GM06990 (cell line): ENCODE results near the gene PAX5.

Experiments used
- DNase-seq: peaks from one replicate; pipeline ENCODE4 v3.0.0-alpha.2; 2011; ENCODE audit not compliant: insufficient read length; ENCODE audit errors: extremely low read depth
- H3K27me3 ChIP-seq: replicated peaks from 2 replicates; pipeline ENCODE4 v1.6.0; 2011; ENCODE audit warnings: low read length; ENCODE audit not compliant: control insufficient read depth, insufficient read depth
- H3K36me3 ChIP-seq: 2 replicates; pipeline ENCODE4 v1.5.1; 2011; ENCODE audit warnings: low read length; ENCODE audit not compliant: control insufficient read depth, insufficient read depth
- H3K4me3 ChIP-seq: replicated peaks from 2 replicates; pipeline ENCODE4 v1.5.1; 2011; ENCODE audit warnings: low read depth, mild to moderate bottlenecking, control low read depth, low read length
- TF ChIP-seq, protein P1 (sequence below): IDR thresholded peaks from 2 replicates; pipeline ENCODE4 v1.5.1; 2011; ENCODE audit warnings: low read length, control low read depth, mild to moderate bottlenecking, inconsistent platforms; ENCODE audit not compliant: insufficient read depth, poor library complexity, severe bottlenecking

PAX5 gene

DNA sequence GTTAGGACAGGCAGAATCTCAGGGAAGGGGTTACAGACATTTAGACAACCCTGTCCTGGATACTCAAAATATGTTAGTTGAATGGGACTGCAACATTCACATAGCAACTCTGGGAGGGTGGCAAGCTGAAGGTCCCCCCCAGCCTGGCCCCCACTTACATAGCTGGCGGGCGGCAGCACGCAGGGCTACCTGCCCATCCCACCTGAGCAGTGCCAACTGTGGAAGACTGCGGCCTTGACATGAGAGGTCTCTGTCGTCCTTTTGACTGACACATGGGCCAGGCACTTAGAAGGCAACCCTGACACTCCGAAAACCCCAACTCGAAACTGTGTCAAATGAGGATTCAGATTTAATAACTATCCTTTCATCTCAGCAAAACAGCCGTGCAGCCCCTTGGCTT, 16.5 kb downstream of the PAX5 start:
- TF ChIP-seq, protein P1, sequence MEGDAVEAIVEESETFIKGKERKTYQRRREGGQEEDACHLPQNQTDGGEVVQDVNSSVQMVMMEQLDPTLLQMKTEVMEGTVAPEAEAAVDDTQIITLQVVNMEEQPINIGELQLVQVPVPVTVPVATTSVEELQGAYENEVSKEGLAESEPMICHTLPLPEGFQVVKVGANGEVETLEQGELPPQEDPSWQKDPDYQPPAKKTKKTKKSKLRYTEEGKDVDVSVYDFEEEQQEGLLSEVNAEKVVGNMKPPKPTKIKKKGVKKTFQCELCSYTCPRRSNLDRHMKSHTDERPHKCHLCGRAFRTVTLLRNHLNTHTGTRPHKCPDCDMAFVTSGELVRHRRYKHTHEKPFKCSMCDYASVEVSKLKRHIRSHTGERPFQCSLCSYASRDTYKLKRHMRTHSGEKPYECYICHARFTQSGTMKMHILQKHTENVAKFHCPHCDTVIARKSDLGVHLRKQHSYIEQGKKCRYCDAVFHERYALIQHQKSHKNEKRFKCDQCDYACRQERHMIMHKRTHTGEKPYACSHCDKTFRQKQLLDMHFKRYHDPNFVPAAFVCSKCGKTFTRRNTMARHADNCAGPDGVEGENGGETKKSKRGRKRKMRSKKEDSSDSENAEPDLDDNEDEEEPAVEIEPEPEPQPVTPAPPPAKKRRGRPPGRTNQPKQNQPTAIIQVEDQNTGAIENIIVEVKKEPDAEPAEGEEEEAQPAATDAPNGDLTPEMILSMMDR = no peak
- H3K27me3 ChIP-seq = no peaks in the 10 kb centered on the region

DNA sequence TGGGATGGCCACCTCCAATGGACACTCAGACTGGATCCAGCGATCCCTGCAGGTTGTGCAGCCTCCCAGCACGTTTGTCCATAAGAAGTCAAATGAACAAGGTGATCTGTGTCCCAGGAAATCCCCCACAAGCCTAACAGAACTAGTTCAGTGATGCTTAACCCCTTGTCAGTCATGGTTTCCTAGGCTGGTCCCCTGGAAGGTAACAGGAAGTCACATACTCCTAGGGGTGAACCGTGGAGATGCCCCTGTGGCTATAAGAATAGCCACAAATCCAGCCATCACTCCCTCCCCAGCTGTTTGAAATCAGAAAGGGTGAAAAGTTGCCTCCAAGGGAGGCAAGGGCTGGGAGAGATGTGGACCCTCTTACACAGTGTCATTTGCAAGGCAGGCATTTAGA, 22.5 kb downstream of the PAX5 start:
- TF ChIP-seq, protein P1 = no peak
- H3K4me3 ChIP-seq = peak overlapping the region; percentile 42
- peaks cover 32% of the 10 kb centered on the region for H3K36me3 ChIP-seq
- no peak for DNase-seq
- H3K27me3 ChIP-seq = no peaks in the 10 kb centered on the region

More for the DNA sequence above, 16.5 kb downstream of the PAX5 start:
- no peak for DNase-seq
- Histone ChIP-seq H3K4me3 (no peak overlapping the region), H3K36me3 (peaks cover 22% of the 10 kb centered on the region)

GRCh38 chr9:37010976-37011375, 23.1 kb downstream of the PAX5 start:
- H3K4me3 ChIP-seq = peak overlapping the region; percentile 42
- DNase-seq = no peak

DNA sequence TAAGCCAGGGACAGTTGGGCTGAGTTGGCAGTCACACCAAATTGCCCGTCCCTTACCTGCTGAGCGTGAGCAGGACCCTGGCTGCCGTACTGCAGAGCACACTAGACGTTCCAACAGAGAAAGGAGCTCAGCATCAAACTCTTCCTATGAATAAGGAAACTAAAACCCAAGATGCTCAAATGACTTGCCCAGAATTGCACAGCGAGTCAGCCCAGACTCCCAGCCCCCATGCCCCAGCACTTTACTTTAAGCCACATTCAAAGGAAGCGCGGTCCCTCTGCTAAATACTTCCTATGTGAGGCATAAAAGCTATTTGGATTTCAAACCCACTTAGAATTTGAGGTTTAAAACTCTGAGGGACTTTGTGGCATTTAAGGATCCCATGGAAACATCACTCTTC, 23.9 kb downstream of the PAX5 start:
- TF ChIP-seq, protein P1 = no peak
- DNase-seq = no peak
- H3K27me3 ChIP-seq = no peaks in the 10 kb centered on the region
- H3K4me3 ChIP-seq = peak overlapping the region; percentile 32
- peaks cover 31% of the 10 kb centered on the region for H3K36me3 ChIP-seq

More at GRCh38 chr9:37010976-37011375, 23.1 kb downstream of the PAX5 start:
- TF ChIP-seq, protein P1 = no peak
- Histone ChIP-seq H3K27me3 (no peaks in the 10 kb centered on the region), H3K36me3 (peaks cover 32% of the 10 kb centered on the region)

DNA sequence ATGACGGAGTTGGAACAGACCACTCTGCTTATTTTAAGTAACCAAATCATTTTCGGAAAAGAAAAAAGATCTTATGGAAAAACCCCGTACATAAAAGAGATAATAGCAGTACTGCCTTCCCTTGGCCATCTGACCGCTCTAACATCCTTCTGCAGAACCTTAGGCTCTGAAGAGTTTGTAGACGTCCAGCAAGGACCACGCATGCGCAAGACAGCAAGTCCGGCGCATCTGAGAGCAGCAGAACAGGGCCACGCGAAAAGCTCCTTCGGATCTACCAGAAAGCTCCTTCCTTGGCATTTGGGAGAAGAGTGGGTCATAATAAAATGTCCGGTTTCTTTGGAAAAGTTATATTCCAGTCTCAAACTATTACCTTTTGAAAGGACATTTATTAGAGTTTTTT, 26.8 kb downstream of the PAX5 start:
- Histone ChIP-seq H3K36me3 (peaks cover 15% of the 10 kb centered on the region), H3K27me3 (no peaks in the 10 kb centered on the region), H3K4me3 (no peak overlapping the region)
- TF ChIP-seq, protein P1 = no peak
- DNase-seq = no peak

- TF ChIP-seq, protein P1 = no peak
- peak; percentile 63 for DNase-seq
- peaks cover 12% of the 10 kb centered on the region for H3K36me3 ChIP-seq
- peak overlapping the region; percentile 41 for H3K4me3 ChIP-seq
- H3K27me3 ChIP-seq = no peaks in the 10 kb centered on the region
These were observed 28.4 kb downstream of the PAX5 start for GRCh38 chr9:37005517-37006140.
